AG04450 (cell line): ENCODE results near the gene AAMDC. TPM values are rescaled to one million over a fixed set of nuclear protein-coding genes. Genes with fewer than 3 reads are reported as not detected.

Experiments used
- CTCF ChIA-PET: fragments of 300-600, 350-600 bp; formaldehyde crosslinking; extraction: SDS; loops from one replicate; lab custom pipeline; 2022; ENCODE audit warnings: antibody characterized with exemption, inconsistent platforms; lab: Charles Lee
- POLR2A ChIA-PET: fragments of 350-600 bp; formaldehyde crosslinking; extraction: SDS; loops from one replicate; lab custom pipeline; 2021; ENCODE audit warnings: antibody characterized with exemption, inconsistent platforms; lab: Yijun Ruan, JAX
- DNase-seq: peaks from one replicate; pipeline ENCODE4 v3.0.0-alpha.2; 2011; ENCODE audit warnings: low read depth, low spot score
- H3K27ac ChIP-seq: one replicate; pipeline ENCODE4 v1.5.1; 2012; ENCODE audit warnings: low read depth, low read length, control low read depth
- H3K27me3 ChIP-seq: one replicate; pipeline ENCODE4 v1.6.0; 2012; ENCODE audit warnings: low read length; ENCODE audit not compliant: control insufficient read depth, insufficient read depth
- H3K4me3 ChIP-seq: 2 replicates; pipeline ENCODE4 v1.5.1; 2011; ENCODE audit warnings: mild to moderate bottlenecking, low read depth, low read length, control low read depth
- H3K9me3 ChIP-seq: 2 replicates; pipeline ENCODE4 v1.5.1; 2012; ENCODE audit warnings: low read length; ENCODE audit not compliant: control insufficient read depth, insufficient read depth
- polyA plus RNA-seq: library from polyadenylated mRNA; depleted of rRNA; stranded (reverse); fragments of >200 nt; gene quantifications from 2 replicates; pipeline ENCODE4 v1.2.3, GENCODE V29; 2011
- TF ChIP-seq, protein P1 (sequence below): IDR thresholded peaks from 2 replicates; pipeline ENCODE4 v1.5.1; 2011; ENCODE audit warnings: low read depth, low read length, control low read depth, inconsistent platforms

Gene AAMDC
- polyA plus RNA-seq, 1 experiment = 57.7 TPM

DNA sequence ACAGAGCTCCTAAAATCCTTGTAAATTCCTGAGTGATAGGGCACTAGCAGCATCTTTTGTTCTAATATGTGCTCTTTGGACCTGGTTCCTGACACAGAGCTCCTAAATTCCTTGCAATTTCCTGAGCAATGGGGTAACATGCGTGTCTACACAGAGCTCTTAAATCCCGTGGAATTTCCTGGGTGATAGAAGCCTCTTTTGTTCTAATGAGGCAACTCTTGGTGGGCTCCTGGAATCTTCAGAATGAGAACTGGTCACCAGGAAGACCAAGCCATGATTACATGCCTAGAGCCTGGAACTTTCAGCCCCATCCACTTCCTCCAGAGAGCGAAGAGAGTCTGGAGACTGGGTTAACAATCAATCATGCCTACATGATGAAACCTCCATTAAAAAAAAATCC, 19.5 kb upstream of the AAMDC start:
- CTCF ChIA-PET = no interaction called here
- H3K27ac ChIP-seq = no peak overlapping the region
- H3K27me3 ChIP-seq = no peaks in the 10 kb centered on the region
- POLR2A ChIA-PET = no interaction called here
- no peaks in the 10 kb centered on the region for H3K9me3 ChIP-seq
- no peak for DNase-seq
- H3K4me3 ChIP-seq = no peak overlapping the region
- TF ChIP-seq, protein P1, sequence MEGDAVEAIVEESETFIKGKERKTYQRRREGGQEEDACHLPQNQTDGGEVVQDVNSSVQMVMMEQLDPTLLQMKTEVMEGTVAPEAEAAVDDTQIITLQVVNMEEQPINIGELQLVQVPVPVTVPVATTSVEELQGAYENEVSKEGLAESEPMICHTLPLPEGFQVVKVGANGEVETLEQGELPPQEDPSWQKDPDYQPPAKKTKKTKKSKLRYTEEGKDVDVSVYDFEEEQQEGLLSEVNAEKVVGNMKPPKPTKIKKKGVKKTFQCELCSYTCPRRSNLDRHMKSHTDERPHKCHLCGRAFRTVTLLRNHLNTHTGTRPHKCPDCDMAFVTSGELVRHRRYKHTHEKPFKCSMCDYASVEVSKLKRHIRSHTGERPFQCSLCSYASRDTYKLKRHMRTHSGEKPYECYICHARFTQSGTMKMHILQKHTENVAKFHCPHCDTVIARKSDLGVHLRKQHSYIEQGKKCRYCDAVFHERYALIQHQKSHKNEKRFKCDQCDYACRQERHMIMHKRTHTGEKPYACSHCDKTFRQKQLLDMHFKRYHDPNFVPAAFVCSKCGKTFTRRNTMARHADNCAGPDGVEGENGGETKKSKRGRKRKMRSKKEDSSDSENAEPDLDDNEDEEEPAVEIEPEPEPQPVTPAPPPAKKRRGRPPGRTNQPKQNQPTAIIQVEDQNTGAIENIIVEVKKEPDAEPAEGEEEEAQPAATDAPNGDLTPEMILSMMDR = no peak

DNA sequence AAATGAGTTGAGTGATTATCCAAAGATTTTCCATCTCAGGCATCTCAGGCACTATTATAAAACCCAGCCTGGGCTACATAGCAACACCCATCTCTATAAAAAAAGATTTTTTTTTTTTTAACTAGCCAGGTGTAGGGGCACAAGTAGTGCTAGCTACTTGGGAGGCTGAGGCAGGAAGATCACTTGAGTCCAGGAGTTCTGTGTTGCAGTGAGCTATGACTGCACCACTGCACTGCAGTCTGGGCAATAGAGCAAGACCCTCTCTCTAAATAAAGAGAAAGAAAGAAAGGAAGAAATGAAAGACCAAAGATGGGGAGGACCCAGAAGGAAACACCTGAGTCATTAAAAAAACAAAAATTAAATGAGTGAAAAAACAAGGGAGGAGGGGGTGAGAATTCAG, 14.5 kb upstream of the AAMDC start:
- Histone ChIP-seq H3K27ac (no peak overlapping the region), H3K4me3 (no peak overlapping the region), H3K27me3 (no peaks in the 10 kb centered on the region), H3K9me3 (peaks cover 3% of the 10 kb centered on the region; the same call in 1 of the 2 replicates)
- DNase-seq = no peak
- TF ChIP-seq, protein P1 = no peak
- POLR2A ChIA-PET = no interaction called here
- CTCF ChIA-PET = interaction anchor here (1.1 kb wide), 1 partner anchor 758 kb away, joined by 4 read pairs; no protein-coding TSS in a partner anchor

DNA sequence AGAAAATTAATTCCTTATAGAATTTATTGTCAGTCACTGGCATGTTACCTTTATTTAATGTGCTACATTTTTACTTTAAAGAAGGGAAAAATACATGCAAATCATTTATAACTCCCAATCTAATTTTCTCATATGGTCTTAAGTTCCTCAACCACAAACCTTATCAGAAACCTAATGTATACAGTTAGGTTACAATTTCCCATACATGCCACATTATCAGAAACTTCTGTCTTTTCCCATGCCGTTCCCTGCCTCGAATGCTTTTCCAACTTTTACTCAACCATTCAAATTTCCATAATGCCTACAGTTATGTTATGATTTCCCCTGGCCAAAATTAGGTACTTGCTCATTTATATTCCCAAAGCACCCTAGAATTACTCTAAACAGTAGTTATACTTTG, 14.0 kb upstream of the AAMDC start:
- ChIA-PET CTCF (no interaction called here), POLR2A (no interaction called here)
- Histone ChIP-seq H3K27ac (no peak overlapping the region), H3K27me3 (no peaks in the 10 kb centered on the region), H3K4me3 (no peak overlapping the region), H3K9me3 (peaks cover 3% of the 10 kb centered on the region; the same call in 1 of the 2 replicates)
- TF ChIP-seq, protein P1 = no peak
- no peak for DNase-seq

DNA sequence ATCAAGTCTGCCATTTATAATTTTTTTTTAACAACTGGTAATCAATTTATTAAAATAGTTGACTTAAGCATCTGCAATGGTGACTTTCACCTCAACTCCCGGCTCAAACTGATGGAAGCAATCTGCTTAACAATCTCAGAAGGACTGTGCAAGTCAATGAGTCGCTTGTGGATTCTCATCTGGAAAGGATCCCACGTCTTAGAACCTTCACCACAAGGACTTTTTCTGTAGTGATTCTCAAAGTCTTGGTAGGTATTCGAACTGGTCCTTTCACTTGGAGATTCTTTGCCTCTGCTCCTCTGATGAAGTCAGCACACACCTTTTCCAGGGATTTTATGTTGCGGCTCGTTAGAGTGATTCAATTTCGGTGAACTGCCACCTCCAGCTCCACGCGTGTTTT, 7.7 kb upstream of the AAMDC start:
- POLR2A ChIA-PET = interaction anchor here (0.6 kb wide), 1 partner anchor 14 kb away, joined by 7 read pairs; no protein-coding TSS in a partner anchor
- Histone ChIP-seq H3K4me3 (no peak overlapping the region), H3K9me3 (peaks cover 13% of the 10 kb centered on the region), H3K27ac (no peak overlapping the region), H3K27me3 (no peaks in the 10 kb centered on the region)
- TF ChIP-seq, protein P1 = no peak
- DNase-seq = no peak
- CTCF ChIA-PET = no interaction called here

DNA sequence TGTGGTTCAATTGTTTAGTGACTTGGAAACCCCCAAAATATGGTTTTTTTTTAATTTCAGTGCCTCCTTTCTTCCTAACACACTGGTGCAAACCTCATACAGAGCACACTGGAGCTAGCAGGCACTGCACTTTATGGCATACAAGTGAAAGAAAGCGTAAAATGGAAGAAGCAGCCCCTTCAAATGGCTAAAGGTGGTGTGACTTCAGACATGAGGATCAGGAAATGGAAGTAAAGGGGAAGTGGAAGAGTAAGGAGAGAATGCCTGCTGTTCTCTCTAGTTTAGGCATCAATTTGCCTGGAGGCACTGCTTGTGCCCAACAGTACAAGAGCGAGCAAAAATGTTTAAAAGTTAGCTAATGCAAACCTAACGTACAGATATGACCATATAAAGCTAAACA, 6.1 kb upstream of the AAMDC start:
- ChIA-PET POLR2A (no interaction called here), CTCF (interaction anchor here (0.5 to 1.3 kb wide), 2 partner anchors 231 to 246 kb away, joined by 3 read pairs; no protein-coding TSS in a partner anchor)
- peaks cover 10% of the 10 kb centered on the region for H3K9me3 ChIP-seq
- no peak for DNase-seq
- H3K27me3 ChIP-seq = no peaks in the 10 kb centered on the region
- H3K27ac ChIP-seq = no peak overlapping the region
- H3K4me3 ChIP-seq = no peak overlapping the region
- TF ChIP-seq, protein P1 = no peak
